Caki2 (cell line): ENCODE results near the gene TRPM3. TPM values are rescaled to one million over a fixed set of nuclear protein-coding genes. Genes with fewer than 3 reads are reported as not detected.

Experiments
- DNase-seq: peaks from one replicate; pipeline ENCODE4 v3.0.0-alpha.2; 2015; ENCODE audit warnings: low read depth
- in situ Hi-C: cut with HindIII; loops from 2 replicates; pipeline ENCODE4 v1.10.0; 2016; ENCODE audit warnings: low sequenced_read_pairs, low pct_unique_long_range_greater_than_20kb, mixed read lengths
- total RNA-seq: library from RNA; depleted of rRNA; stranded (reverse); fragments of >200 nt; shearing (Covaris generic); gene quantifications from 2 replicates; pipeline ENCODE4 v1.2.3, GENCODE V29; 2014; ENCODE audit warnings: low replicate concordance; rRNA removed

TRPM3 gene
- 0.37 TPM in 1 of 2 replicates, not detected in the other for total RNA-seq

DNA sequence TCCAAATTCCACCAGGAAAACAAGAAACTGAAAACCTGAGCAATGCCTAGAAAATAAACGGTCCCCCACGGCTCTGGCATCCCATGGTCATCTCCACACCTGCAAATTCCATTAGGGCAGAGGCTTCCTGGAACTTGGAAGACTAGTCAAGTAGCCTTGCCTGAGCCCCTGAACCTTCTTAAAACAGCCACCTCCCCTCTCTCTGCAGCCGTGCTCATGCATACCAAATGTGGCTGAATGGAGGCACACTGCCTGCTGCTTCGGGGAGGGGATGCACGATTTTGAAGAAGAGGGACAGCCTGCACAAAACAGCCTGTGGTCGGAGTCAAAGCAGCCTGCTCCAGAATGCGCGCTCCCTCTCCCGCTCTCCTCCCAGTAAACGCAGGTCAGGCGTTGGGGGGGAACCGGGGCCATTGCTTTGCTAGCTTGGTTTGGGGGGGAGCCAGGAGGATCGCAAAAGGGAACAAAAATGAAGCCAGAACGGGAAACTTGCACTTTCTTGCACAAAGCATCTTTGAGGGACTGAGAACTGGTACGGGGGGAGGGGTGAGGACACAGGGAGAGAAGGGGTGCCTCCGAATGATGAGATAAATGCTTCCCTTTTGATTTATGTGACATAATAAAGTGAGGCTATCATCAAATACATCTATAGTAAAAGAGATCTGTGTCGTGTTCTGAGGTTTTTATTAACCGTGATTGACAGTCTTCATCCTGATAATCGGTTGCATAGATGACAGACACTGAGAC is at the start of gene TRPM3:
Gene TRPM3 (minus strand): TSS at position 347 of the 747 bp plus-strand sequence. CDS start 267 bp downstream, at position 80.
- no peak for DNase-seq
- in situ Hi-C loops: no loop called here

DNA sequence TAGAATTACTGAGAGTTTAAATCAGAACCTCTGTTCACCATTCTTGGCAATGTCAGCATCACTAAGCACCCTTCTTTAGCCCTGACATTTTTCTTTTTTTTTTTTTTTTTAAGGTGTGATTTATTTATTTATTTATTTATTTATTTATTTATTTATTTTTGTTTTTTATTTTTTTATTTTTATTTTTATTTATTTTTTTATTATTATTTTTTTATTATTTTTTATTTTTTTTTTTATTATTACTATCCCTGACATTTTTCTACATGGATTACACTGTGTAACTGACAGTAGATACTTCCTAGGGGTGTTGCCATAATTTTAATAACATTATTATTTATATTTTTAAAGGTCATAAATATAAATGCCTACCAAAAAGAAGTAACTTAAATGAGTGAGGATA is 47.0 kb upstream of the TRPM3 start:
- in situ Hi-C loops: no loop called here

DNA sequence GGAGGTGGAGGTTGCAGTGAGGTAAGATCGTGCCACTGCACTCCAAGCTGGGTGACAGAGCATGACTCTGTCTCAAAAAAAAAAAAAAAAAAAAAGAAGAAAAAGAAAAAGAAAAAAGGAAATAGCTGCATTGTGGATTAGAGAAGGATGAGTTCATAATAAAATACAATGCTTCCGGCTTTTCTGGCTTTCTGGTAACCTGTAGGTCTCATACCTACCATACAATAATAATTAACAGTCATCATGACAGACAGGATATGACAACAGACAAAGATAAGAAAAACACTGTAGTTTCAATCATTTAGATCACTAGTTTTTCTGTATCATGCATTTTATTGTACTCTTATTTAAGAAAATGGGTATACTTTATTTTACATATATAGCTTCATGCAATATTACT is 40.7 kb upstream of the TRPM3 start:
- no peak for DNase-seq
- in situ Hi-C loops: no loop called here

More for the DNA sequence above, 47.0 kb upstream of the TRPM3 start:
- no peak for DNase-seq

DNA sequence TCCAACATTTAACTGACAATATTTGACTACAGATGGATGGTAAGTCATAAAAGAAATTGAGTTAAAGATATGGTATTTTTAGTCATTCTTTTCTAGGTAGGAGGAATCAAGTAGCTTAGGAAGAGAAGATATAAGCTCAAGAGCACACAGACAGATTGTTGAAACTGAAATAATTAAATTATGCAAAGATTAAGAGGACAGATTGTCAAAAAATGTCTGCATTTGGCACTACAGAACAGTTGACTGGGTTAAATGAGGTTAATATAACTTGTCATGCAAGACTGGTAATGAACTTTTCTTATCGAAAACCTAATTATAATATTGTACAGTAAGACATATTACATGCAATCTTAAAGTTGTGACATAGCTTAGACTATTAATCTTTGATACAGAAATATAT is 36.3 kb upstream of the TRPM3 start:
- in situ Hi-C loops: no loop called here

DNA sequence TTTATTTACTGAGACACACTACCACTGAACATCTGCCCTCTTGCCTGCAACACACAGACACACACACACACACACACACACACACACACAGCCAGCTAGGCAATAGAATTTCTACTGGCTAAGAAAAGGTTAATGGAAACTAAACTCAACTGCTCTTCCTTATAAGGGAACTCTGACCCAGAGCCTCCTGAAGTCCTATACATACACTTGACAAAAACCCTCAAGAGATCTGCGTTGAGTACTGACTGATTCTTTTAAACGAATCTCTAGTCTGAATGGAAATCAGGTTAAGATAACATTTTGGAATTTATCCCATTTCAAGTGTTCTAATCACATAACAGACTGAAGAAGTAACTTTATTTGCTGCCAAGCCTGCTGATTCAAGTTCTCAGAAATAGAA is 25.9 kb upstream of the TRPM3 start:
- no peak for DNase-seq
- in situ Hi-C loops: no loop called here

More for the DNA sequence above, 36.3 kb upstream of the TRPM3 start:
- no peak for DNase-seq

DNA sequence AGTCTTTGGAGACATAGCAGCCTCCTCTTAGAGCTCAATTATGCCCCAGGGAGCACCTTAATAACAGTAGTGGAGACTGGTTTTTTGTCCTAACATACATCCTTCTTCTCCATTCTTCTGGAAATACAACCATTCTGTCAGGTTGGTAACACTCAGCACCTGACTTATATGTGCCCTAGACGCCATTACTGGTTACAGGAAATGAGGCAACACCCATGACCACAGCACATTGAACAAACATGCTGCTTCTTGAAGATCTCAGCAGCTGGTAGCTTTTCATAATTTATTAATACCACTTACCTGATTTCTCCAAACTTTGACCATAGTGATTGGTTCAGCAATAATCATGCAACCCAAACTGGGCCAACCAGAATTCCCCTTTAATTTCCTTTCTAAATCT is 25.1 kb upstream of the TRPM3 start:
- in situ Hi-C loops: no loop called here
- no peak for DNase-seq

DNA sequence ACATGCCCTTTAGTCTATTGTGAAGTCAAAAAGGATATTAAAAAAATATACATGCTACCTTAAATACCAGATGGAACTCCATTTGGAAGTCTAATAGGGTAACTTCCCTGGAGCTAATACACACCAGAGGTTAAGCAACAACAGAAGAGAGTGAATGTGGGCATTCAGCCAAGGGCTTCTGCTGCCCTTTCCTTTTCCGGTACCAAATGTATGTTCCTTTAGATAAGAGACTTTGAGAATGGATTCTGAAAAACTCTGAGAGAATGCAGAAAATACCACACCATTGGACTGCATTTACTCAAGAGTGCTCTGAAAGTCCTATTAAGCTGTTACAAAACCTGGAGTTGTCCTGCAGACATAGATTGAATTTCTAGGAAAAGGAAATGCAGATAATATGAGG is 23.8 kb upstream of the TRPM3 start:
- no peak for DNase-seq
- in situ Hi-C loops: no loop called here

DNA sequence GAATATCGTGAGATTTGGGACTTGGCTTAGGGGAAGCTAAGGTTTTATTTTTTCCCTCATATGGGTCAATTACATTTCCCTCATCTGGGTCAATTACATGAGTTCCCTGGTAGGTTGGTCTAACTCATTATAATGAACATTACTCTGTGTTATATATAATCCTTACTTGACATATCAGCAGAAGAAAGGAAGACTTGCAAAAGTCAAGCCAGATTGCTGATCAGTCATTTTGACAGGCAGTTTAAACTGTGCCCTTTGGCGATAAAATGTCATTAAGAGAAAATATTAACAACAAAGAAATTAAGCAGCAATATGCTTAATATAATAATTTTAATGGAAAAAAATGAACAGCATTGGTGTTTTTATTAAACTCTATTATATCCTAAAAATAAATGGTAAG is 23.1 kb upstream of the TRPM3 start:
- DNase-seq: no peak
- in situ Hi-C loops: no loop called here

DNA sequence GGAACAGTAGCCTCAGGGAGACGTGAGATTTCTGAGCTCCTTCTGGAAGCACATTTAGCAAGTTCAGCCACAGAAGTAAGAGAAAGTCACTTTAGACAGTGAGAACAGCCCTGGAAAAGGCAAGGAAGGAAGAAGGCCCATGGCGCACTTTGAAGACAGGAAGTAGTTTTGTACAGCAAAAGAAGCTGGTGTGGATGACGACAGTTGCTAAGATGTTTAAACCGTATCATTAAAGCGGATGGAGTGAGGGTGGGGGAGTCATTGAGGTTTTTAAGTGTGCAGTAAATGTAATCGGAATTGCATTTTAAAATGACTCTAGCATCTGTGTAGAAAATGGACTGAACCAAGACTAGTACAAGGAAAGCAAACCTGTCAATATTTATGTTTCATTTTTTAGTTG is 15.3 kb upstream of the TRPM3 start:
- in situ Hi-C loops: no loop called here
- no peak for DNase-seq

DNA sequence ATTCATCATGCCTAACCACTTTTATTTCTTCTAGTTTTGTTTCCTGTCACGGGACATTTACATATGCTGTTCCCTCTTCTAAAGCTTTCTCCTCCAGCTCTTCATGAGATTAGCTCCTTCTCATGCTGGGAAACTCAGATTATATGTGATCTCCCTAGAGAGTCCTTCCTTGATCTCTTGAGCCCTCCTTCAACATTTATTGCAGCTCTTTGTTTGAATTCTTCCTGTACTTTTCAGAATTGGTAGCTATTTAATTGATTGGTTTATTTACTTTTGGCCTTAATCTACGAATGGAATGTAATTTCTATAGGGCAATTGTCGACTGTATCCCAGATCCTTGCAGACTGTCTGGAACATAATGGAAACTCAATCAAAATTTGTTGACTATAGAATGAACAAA is 9.7 kb upstream of the TRPM3 start:
- DNase-seq: no peak
- in situ Hi-C loops: no loop called here

DNA sequence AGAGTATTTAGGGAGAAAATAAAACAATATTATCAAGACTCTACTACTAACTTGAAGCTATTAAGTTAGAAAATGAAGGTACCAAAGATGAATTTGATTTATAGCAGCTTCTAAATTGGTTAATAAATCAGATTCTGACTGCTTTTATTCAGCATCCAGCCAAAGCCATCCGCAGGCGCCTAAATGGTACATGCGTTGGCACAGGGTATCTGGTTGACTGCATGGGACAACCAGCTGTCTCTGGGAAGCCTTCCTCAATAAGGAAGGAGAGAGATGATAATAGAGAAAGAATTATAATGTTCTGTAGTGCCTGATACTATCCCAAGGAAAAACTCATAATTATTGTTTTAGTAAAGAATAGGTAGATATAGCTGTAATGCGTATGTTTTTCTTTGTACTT is 9.1 kb upstream of the TRPM3 start:
- in situ Hi-C loops: no loop called here
- DNase-seq: no peak

DNA sequence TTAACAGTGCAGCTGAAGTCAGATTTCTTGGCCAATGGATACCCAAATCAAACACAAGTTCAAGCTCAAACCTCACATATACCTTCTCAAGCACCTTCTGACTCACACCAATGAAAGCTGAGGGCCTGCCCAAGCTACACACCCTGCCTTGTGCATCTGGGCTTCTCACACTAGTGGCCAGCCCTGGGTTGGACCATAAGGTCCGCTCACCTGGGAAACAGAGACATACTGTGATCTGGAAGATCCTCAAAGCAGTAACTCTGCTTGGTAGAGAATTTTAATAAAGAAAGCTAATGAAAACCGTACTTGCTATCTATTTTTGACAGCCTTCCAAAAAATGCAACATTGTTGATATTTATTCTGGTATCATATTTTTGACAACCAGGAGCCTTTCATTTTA is 7.4 kb upstream of the TRPM3 start:
- in situ Hi-C loops: no loop called here
- no peak for DNase-seq

DNA sequence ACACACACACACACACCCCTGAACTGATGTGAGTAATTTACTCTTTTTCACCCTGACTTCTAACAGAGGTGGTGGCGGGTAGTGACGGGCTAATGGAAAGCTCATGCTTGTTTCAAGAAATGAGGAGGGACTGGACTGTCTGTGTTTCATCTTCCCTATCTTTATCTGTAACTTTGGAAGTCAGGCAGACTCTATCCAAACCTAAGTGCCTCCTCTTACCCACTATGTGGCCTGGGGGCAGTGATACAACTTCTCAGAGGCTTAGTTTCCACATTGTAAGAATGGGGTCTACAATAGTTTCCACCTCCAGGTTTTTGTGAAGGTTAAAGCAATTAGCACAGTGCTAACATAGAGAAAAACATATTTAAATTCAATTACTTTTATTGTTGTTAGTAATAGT is 5.9 kb upstream of the TRPM3 start:
- DNase-seq: no peak
- in situ Hi-C loops: no loop called here

DNA sequence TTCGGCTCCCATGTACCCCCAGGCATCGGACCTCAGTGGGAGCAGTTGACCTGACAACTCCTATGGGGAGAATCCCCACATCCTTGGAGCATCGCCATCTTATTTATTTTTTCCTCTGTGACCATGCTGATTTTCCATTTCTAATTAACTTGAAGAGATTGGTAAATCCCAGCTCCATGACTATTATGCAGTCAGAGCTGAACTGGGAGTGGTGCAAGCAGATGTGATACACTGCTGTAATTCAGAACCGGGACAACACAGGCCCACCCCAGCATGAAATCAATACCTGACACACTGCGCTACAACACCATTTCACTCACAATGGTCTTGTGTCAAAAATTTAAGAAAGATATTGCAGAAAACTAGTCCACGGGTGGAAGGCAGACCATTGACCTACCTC is 1.0 kb upstream of the TRPM3 start:
- no peak for DNase-seq
- in situ Hi-C loops: no loop called here

DNA sequence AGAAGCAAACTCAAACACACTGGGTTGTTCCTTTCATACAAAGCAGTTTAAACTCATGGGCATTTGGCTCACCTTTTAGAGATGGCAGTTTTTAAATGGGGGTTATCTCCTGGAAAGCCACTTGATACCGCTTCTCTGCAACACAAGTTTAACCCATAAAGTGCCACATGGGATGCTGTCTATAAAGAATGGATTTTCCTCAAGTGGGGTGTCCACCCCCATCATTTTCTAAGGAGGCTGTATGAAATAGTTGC is 528 bp upstream of the TRPM3 start:
- in situ Hi-C loops: no loop called here
- no peak for DNase-seq

DNA sequence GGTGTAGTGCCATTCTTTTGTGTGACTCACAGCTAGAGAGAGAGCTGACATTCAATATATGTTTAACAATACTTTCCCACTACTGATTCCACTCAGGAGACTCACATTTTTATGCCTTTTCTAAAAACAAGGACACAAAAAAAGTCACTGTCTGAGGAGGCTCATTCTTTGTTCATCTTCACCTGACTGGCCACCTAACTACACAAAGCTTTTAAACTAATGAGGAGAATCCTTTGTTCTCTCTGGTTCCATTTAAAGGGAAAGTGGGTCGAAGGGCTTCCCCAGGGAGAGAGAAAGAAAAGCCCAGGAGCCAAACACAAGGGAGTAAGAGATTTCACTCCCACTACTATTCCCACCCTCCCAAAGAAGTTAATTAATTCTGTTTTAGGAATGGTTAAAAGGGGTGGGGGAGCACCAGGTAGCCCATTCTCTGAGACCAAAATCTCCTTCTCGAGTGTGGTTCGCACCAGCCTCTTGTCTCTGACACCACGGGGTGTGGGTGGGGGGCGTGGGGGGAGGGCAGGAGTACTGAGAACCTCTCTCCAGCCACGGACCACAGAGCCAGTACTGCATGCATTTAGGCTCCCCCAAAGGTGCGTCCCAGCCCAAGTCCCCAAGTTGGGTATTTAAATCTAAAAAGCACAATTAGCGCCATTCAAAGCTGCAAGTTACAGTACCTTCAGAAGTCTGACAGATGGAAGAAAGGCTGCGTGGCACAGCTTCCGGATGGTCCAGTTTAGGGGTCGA is 747 bp downstream of the TRPM3 start:
- in situ Hi-C loops: no loop called here
- DNase-seq: no peak

DNA sequence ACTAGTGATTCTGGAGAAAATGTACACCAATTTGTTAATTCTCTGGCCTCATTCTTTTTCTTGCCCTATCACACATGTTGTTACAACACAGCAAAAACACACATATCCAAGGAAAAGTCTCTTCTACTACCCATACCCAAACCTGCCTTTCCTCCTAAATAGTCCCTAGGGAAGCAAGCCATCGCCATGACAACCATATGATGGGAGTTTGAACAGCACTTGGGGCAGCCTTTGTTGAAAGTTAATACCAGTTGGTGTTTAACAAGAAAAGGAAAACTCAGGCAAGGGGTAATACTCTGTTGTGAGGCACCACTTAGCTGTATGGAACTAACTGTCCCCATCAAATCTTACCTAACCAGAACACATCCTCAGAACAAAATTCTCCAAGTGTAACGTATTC is 1.7 kb downstream of the TRPM3 start:
- DNase-seq: no peak
- in situ Hi-C loops: no loop called here

DNA sequence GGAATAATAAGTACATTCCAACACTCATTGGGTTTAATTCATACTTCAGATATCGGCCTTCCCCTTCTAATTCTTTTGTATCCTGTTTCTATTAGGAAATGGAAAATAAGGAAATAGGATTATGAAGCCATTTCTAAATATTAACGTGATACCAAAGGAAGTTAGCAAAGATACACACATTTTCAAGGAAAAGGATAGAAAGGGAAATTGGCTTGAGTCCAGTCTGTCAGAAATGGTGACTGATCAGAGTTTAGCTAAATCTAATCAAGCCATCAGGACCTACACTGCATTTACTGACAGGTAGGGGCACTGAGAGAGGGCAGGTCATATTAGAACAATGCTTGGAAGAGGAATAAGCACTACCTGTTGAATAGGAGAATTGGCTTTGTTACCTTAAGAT is 3.1 kb downstream of the TRPM3 start:
- DNase-seq: no peak
- in situ Hi-C loops: no loop called here

DNA sequence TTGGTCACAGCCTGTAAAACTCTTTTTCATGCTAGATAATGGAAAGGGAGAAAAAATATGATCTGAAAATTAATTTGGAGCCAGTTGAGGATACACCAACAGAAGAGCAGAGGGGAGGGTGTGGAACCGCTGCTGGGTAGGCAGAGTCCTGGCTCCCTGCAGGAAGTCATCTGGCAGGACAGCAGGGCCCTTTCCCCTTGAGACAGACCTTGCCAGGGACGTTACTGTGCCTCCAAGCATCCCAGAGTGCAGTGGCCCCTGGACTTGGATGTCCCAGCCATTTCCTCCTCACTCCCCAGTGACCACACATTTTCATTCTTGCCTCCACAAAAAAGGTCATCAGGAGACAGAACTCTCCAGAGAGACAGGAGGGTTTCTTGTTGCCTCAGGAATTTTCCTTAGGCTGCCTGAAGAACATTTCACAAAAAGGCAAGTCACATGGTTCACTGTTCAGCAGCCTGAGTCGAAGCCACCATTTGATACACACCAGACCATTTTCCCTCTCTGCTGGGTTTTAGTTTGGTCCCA is 5.9 kb downstream of the TRPM3 start:
- no peak for DNase-seq
- in situ Hi-C loops: no loop called here

DNA sequence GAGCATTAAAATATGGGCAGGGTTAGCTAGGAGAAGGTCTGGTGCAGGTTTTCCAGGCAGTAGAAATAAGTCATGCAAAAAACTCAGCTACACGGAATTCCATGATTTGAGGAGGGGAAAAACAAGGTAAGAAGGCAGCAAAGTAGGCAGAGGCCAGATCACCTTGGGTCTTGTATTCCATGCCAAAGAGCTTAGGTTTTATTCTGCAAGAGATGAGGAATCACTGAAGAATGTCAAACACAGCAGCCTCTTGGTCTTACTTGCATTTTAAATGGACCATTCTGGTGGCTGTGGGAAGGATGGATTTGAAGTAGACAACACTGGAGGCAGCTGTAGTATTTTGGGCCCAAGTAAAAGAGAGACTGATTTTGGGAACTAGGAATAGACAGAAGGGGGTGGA is 8.6 kb downstream of the TRPM3 start:
- in situ Hi-C loops: no loop called here
- no peak for DNase-seq
